GM18909 (cell line): ENCODE results near the gene SEBOX.
A peak's percentile ranks its signal among the peaks of the same experiment; 100 is the strongest.

Experiments
- ATAC-seq: cut with Tn5 transposase; IDR thresholded peaks from one replicate; pipeline ENCODE4 v1.9.1; 2021; ENCODE audit warnings: mild to moderate bottlenecking; ENCODE audit not compliant: unreplicated experiment, poor library complexity

The SEBOX gene

GRCh38 chr17:28394337-28395116 lies 29.5 kb upstream of the SEBOX start:
- ATAC-seq, result no peak

DNA sequence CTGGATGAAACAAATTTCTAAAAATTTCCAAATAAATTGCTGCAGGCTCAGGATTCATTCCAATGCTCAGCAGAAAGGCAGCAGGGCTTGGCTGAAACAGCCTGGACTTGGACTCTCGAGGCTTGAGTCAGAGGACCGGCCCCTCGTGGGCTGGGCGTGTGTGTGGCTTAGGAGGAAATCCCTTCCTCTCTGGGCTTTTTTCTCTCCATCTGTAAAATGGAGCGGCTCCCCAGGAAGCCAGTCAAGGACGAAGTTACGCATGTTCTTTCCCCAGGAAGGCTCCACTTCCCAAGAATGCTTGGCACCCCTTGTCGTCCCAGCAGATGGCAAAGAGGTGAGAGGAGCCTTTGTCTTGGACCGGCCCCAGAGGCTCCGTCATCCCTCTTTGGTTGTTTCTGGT lies 27.5 kb upstream of the SEBOX start:
- ATAC-seq, result no peak

- ATAC-seq, result no peak
Measured at GRCh38 chr17:28391401-28391800, 26.4 kb upstream of the SEBOX start.

DNA sequence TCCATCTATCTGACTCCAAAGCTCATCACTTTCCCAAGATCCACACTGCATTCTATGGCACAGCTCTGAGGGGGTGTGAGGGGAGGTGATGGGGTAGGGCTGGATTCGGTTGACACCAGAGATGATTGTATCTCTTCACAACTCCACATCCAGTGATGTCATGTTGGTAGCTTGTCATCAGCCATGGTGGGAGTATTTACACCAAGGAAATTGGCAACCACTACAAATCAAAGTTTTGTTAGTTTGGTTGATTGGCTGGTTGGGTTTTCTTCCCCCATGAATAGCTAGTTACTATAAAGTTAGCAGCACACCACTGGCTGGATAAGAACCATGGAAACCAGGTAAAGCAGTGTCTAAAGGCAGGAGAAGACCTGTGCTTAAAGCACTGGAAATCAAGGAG lies 26.0 kb upstream of the SEBOX start:
- no peak for ATAC-seq

GRCh38 chr17:28390563-28390962 lies 25.6 kb upstream of the SEBOX start:
- ATAC-seq, result no peak

- no peak for ATAC-seq
Measured at GRCh38 chr17:28390141-28390540, 25.1 kb upstream of the SEBOX start.

DNA sequence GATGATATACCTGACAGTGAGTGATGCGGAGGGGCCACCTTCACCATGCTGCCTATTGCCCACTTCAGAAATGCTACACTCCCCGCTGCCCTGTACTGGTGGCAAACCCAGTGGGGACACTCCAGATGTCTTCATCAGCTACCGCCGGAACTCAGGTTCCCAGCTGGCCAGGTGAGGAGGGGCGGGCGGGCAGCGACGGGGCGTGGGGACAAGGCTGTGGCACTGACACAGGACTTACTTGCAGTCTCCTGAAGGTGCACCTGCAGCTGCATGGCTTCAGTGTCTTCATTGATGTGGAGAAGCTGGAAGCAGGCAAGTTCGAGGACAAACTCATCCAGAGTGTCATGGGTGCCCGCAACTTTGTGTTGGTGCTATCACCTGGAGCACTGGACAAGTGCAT lies 23.1 kb upstream of the SEBOX start:
- ATAC-seq, result no peak

- no peak for ATAC-seq
Measured at GRCh38 chr17:28386391-28386790, 21.4 kb upstream of the SEBOX start.

DNA sequence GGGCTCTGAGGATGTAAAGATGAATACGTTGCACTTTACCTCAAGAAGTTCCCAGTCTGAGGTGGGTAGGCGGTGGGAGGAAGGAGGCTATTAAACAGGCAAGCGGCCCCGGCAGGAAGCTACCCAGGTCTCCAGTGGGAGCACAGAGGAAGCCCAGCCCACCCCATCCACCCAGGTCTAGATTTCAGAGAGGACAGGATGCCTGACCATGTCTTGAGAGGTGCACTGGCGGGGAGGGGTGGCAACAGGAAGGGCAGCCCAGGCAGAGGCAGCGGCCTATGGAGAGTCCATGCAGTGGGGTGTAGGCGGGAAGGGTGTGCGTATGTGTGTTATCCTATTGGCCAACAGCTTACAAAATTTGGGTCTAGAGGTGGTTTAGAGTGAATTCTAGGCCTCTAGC lies 20.4 kb upstream of the SEBOX start:
- no peak for ATAC-seq

- ATAC-seq, result peak; percentile 34
Measured at GRCh38 chr17:28385037-28385400, 20.0 kb upstream of the SEBOX start.

- ATAC-seq, result peak; percentile 74
Measured at GRCh38 chr17:28384281-28385036, 19.5 kb upstream of the SEBOX start.

DNA sequence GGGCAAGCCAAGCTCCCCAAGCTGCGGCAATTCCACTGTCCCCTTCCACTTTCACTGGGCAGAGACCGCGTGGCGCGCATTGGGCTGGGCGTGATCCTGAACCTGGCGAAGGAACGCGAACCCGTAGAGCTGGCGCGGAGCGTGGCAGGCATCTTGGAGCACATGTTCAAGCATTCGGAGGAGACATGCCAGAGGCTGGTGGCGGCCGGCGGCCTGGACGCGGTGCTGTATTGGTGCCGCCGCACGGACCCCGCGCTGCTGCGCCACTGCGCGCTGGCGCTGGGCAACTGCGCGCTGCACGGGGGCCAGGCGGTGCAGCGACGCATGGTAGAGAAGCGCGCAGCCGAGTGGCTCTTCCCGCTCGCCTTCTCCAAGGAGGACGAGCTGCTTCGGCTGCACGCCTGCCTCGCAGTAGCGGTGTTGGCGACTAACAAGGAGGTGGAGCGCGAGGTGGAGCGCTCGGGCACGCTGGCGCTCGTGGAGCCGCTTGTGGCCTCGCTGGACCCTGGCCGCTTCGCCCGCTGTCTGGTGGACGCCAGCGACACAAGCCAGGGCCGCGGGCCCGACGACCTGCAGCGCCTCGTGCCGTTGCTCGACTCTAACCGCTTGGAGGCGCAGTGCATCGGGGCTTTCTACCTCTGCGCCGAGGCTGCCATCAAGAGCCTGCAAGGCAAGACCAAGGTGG lies 16.3 kb upstream of the SEBOX start:
- ATAC-seq, result no peak

- no peak for ATAC-seq
Measured at GRCh38 chr17:28379814-28380801, 15.1 kb upstream of the SEBOX start.

GRCh38 chr17:28372945-28373274 lies 7.9 kb upstream of the SEBOX start:
- no peak for ATAC-seq

DNA sequence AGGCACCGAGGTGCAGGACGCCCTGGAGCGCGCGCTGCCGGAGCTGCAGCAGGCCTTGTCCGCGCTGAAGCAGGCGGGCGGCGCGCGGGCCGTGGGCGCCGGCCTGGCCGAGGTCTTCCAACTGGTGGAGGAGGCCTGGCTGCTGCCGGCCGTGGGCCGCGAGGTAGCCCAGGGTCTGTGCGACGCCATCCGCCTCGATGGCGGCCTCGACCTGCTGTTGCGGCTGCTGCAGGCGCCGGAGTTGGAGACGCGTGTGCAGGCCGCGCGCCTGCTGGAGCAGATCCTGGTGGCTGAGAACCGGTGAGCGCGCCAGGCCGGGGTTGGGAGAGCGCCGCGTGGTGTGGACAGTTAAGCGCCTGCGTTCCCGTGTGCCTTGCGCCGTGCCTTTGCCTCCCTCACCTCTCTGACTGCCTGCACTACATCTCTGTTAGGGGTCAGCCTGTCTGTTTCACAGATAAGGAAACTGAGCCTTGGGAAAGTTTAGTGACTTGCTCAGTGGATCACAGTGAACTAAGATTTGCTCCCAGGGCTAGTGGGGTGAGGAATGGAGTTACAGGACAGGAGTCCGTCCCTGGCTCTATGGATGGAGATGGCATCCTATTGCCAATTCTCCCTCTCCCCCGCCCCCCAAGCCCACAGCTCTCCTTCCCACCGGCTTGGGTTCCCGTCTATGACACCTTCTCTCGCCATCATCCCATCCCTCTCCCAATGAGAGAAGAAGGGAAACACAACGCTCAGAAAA lies 7.4 kb upstream of the SEBOX start:
- ATAC-seq, result peak; percentile 15

- ATAC-seq, result peak; percentile 81
Measured at GRCh38 chr17:28371245-28372202, 6.5 kb upstream of the SEBOX start, which contains the start of gene SARM1. TSS of gene SARM1 (plus strand) at chr17:28371694. CDS start at chr17:28372033, 339 bp downstream.

DNA sequence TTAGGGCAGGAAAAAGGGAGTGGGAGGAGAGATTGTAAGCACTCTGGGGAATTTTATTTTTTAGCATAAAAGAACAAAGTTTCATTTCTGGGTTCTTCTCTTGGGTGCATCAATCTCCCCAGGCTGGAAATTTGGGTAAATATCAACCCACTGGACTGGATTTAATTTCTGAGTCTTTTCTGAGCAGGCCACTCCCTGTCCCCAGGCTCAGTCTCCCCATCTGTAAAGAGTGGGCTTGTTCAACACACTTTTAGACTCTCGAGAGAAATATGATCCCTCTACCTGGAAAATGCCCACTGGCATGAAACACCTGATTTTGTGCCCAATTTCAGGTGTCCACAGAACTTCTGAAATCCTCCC lies 5.7 kb upstream of the SEBOX start:
- ATAC-seq, result no peak

DNA sequence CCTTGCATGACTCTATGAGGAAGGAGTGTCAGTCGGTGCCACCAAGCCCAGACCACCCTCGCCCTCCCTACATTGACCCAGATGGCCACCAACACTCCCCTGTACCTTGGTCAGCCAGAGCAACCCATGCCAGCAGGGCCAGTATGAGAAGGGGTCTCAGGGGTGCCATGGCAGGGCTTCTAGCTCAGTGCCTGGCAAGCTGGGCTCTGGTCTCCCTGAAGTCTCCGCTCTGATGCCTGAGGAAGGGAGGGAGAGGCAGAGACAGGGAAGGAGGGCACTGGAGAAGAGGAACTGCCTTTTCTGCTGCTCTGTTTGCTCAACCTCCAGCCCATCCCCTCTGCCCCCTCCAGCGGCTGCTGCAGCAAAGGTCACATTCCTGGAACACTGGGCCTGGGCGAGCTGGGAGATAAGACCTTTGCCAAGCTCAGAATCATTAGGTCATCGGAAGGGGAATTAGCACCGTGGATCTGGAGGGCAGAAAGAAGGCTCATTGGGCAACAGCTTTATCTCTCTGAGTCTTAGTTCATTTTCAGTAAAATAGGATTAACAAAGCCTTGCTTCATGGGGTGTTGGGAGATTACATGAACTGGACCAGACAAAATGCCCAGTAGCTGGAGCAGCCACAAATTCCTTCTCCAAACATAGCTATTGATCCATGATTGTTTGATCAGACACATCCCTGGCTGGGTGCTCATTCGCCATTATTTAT lies 5.2 kb upstream of the SEBOX start, which contains the start of gene VTN:
VTN (minus strand) TSS at position 273 of the 709 bp plus-strand sequence; CDS start at position 169, 104 bp downstream.
- ATAC-seq, result no peak
